ENCODE data around the gene FAM234A. TPM values are rescaled to one million over a fixed set of nuclear protein-coding genes. Genes with fewer than 3 reads are reported as not detected.
A peak's percentile ranks its signal among the peaks of the same experiment; 100 is the strongest.
"Not testable (repeated sequence)": the region's sequence is repeated elsewhere in the genome, so short reads cannot be mapped to it uniquely, and the experiment has no call there.

The FAM234A gene
- polyA plus RNA-seq, 2 of the 4 experiments (the other 2 are of a cell fraction): 25.6 to 53.3 TPM

DNA sequence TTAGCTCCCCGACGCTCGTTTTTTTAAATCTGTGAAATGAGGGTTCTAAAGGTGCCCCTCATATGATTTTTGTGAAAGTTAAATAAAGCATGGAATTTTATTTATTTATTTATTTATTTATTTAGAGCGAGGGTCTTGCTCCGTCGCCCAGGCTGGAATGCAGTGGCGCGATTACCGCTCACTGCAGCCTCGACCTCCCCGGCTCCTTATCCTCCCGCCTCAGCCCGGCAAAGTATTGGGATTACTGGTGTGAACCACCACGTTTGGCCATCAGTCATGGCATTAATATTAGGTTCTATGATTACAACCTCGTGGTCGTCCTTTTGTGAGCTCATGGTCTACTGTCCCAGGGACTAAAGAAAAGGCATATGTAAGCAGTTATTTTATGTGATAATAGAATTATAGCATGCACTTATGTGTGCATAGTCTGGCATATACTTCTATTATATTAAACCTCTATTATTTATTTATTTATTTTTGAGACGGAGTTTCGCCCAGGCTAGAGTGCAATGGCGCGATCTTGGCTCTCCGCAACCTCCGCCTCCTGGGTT, 4.8 kb upstream of the FAM234A start:
- TF ChIP-seq, protein P1, sequence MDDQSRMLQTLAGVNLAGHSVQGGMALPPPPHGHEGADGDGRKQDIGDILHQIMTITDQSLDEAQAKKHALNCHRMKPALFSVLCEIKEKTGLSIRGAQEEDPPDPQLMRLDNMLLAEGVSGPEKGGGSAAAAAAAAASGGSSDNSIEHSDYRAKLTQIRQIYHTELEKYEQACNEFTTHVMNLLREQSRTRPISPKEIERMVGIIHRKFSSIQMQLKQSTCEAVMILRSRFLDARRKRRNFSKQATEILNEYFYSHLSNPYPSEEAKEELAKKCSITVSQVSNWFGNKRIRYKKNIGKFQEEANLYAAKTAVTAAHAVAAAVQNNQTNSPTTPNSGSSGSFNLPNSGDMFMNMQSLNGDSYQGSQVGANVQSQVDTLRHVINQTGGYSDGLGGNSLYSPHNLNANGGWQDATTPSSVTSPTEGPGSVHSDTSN (IDR thresholded peaks at IDR 0.05): no peak
- TF ChIP-seq MYC (IDR thresholded peaks at IDR 0.05; ENCODE audit: borderline replicate concordance, low read length) (no peak), MAFK (IDR thresholded peaks at IDR 0.05; ENCODE audit: partially characterized antibody) (peak; percentile 24)
- FAIRE-seq: no peak
- no peaks in the 10 kb centered on the region for H3K9me3 ChIP-seq
- H3K27ac ChIP-seq: peak overlapping the region; percentile 95 to 98
- peak overlapping the region; percentile 86 for H3K4me2 ChIP-seq
- peaks cover 15% of the 10 kb centered on the region for H3K4me1 ChIP-seq
- peak overlapping the region; percentile 75 for H3K4me3 ChIP-seq
- WGBS (ENCODE audit: missing lambda C conversion rate): 66% methylated on average over 22 of the region's 22 CpGs
- CTCF ChIA-PET: interaction anchor here (0.5 to 1.0 kb wide), 2 partner anchors 12 to 109 kb away, joined by 3 to 4 read pairs; no protein-coding TSS in a partner anchor
- DNase-seq (ENCODE audit: low read depth in 1 of 2, low spot score in 1 of 2): no peak
- POLR2A ChIA-PET: no interaction called here
- ATAC-seq: no peak

DNA sequence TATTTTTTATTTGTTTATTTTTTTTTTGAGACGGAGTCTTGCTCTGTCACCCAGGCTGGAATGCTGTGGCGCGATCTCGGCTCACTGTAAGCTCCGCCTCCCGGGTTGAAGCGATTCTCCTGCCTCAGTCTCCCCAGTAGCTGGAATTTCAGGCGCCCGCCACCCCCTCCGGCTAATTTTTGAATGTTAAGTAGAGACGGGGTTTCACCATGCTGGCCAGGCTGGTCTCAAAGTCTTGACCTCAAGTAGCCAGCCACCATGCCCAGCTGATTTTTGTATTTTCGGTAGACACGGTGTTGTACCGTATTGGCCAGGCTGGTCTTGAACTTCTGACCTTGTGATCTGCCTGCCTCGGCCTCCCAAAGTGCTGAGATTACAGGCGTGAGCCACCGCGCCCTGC, 4.3 kb upstream of the FAM234A start:
- H3K27ac ChIP-seq; H3K4me2 ChIP-seq; H3K4me3 ChIP-seq; H3K9me3 ChIP-seq; POLR2A ChIA-PET; FAIRE-seq; ATAC-seq; DNase-seq (ENCODE audit: low read depth in 1 of 2, low spot score in 1 of 2): not testable (repeated sequence)
- H3K4me1 ChIP-seq: peaks cover 15% of the 10 kb centered on the region
- 83% methylated on average over 18 of the region's 18 CpGs for WGBS (ENCODE audit: missing lambda C conversion rate)
- CTCF ChIA-PET: interaction anchor here (0.7 kb wide), 1 partner anchor 62 kb away, joined by 3 read pairs; no protein-coding TSS in a partner anchor

GRCh38 chr16:230949-231348, 3.7 kb upstream of the FAM234A start:
- 92% methylated on average over 18 of the region's 22 CpGs for WGBS (ENCODE audit: missing lambda C conversion rate)

DNA sequence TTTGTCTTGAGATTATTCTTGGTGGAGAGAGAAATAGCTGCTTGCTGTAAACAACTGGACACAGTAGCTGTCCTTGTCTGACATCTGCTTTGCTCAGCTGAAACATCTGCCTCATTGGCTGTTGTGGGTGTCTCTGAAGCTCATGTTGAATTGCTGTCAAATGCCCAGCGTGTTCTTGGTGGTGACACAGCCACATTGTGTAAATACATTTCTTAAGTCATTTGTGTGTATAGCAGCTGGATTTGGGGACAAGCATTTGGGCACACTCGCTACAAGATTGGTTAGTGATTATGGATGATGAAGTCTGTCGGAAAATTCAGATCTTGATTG, 5.3 kb downstream of the FAM234A start:
- TF ChIP-seq ESRRA (IDR thresholded peaks at IDR 0.05; ENCODE audit: borderline replicate concordance, low read length): no peak
- TF ChIP-seq, protein P1 (IDR thresholded peaks at IDR 0.05): no peak
- no peak for TF ChIP-seq RFX5 (IDR thresholded peaks at IDR 0.05)
- no peak for TF ChIP-seq NFE2L2 (conservative IDR thresholded peaks at IDR 0.05; ENCODE audit: low read length)
- no peak for TF ChIP-seq JUNB (IDR thresholded peaks at IDR 0.05)
- no peak for TF ChIP-seq MAZ (IDR thresholded peaks at IDR 0.05; ENCODE audit: borderline replicate concordance, low read depth, low read length)
- no peak for TF ChIP-seq SREBF2 (IDR thresholded peaks at IDR 0.05)
- TF ChIP-seq ZSCAN20 (CRISPR knock-in tag; IDR thresholded peaks at IDR 0.05): no peak
- no peak for TF ChIP-seq RAD21 (conservative IDR thresholded peaks at IDR 0.05 in 1 of 2, IDR thresholded peaks at IDR 0.05 in 1 of 2)
- TF ChIP-seq, protein P2, sequence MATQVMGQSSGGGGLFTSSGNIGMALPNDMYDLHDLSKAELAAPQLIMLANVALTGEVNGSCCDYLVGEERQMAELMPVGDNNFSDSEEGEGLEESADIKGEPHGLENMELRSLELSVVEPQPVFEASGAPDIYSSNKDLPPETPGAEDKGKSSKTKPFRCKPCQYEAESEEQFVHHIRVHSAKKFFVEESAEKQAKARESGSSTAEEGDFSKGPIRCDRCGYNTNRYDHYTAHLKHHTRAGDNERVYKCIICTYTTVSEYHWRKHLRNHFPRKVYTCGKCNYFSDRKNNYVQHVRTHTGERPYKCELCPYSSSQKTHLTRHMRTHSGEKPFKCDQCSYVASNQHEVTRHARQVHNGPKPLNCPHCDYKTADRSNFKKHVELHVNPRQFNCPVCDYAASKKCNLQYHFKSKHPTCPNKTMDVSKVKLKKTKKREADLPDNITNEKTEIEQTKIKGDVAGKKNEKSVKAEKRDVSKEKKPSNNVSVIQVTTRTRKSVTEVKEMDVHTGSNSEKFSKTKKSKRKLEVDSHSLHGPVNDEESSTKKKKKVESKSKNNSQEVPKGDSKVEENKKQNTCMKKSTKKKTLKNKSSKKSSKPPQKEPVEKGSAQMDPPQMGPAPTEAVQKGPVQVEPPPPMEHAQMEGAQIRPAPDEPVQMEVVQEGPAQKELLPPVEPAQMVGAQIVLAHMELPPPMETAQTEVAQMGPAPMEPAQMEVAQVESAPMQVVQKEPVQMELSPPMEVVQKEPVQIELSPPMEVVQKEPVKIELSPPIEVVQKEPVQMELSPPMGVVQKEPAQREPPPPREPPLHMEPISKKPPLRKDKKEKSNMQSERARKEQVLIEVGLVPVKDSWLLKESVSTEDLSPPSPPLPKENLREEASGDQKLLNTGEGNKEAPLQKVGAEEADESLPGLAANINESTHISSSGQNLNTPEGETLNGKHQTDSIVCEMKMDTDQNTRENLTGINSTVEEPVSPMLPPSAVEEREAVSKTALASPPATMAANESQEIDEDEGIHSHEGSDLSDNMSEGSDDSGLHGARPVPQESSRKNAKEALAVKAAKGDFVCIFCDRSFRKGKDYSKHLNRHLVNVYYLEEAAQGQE (IDR thresholded peaks at IDR 0.05): no peak
- TF ChIP-seq, protein P3, sequence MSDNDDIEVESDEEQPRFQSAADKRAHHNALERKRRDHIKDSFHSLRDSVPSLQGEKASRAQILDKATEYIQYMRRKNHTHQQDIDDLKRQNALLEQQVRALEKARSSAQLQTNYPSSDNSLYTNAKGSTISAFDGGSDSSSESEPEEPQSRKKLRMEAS (IDR thresholded peaks at IDR 0.05): no peak
- CTCF ChIA-PET: interaction anchor here (0.7 to 1.3 kb wide), 4 partner anchors 13 to 133 kb away, joined by 3 to 4 read pairs (median 4); no protein-coding TSS in a partner anchor
- FAIRE-seq: no peak
- no peak for DNase-seq (ENCODE audit: low read depth in 1 of 2, low spot score in 1 of 2)
- Histone ChIP-seq H3K9me3 (no peaks in the 10 kb centered on the region), H3K27ac (no peak overlapping the region), H3K4me1 (no peaks in the 10 kb centered on the region), H3K4me2 (no peak overlapping the region), H3K4me3 (no peak overlapping the region)
- no peak for ATAC-seq
- 64% methylated on average over 3 of the region's 3 CpGs for WGBS (ENCODE audit: missing lambda C conversion rate)
- POLR2A ChIA-PET: no interaction called here

More at GRCh38 chr16:230949-231348, 3.7 kb upstream of the FAM234A start:
- DNase-seq (ENCODE audit: low read depth in 1 of 2, low spot score in 1 of 2) (no peak), ATAC-seq (no peak), FAIRE-seq (no peak)
- Histone ChIP-seq H3K27ac (no peak overlapping the region), H3K4me3 (no peak overlapping the region), H3K9me3 (no peaks in the 10 kb centered on the region), H3K4me1 (peaks cover 15% of the 10 kb centered on the region), H3K4me2 (no peak overlapping the region)
- TF ChIP-seq GATA3 (IDR thresholded peaks at IDR 0.05; ENCODE audit: borderline replicate concordance) (no peak), JUN (IDR thresholded peaks at IDR 0.05) (no peak), HEYL (CRISPR knock-in tag; IDR thresholded peaks at IDR 0.05) (no peak), RNF2 (IDR thresholded peaks at IDR 0.05; ENCODE audit: borderline replicate concordance, low read depth) (no peak), MYC (IDR thresholded peaks at IDR 0.05; ENCODE audit: borderline replicate concordance, low read length) (no peak), POLR2AphosphoS2 (conservative IDR thresholded peaks at IDR 0.05; ENCODE audit: low read length) (no peak), SMC3 (IDR thresholded peaks at IDR 0.05) (no peak), NPAS2 (CRISPR knock-in tag; IDR thresholded peaks at IDR 0.05; ENCODE audit: borderline replicate concordance) (no peak), KDM5A (IDR thresholded peaks at IDR 0.05) (no peak), MAZ (IDR thresholded peaks at IDR 0.05; ENCODE audit: borderline replicate concordance, low read depth, low read length) (no peak), HOXB13 (CRISPR knock-in tag; IDR thresholded peaks at IDR 0.05; ENCODE audit: low read depth) (no peak), MAFK (IDR thresholded peaks at IDR 0.05; ENCODE audit: partially characterized antibody) (no peak), ZSCAN20 (CRISPR knock-in tag; IDR thresholded peaks at IDR 0.05) (no peak)
- TF ChIP-seq, protein P4, sequence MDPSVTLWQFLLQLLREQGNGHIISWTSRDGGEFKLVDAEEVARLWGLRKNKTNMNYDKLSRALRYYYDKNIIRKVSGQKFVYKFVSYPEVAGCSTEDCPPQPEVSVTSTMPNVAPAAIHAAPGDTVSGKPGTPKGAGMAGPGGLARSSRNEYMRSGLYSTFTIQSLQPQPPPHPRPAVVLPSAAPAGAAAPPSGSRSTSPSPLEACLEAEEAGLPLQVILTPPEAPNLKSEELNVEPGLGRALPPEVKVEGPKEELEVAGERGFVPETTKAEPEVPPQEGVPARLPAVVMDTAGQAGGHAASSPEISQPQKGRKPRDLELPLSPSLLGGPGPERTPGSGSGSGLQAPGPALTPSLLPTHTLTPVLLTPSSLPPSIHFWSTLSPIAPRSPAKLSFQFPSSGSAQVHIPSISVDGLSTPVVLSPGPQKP (IDR thresholded peaks at IDR 0.05; ENCODE audit: low read depth, low read length): no peak
- CTCF ChIA-PET: interaction anchor here (0.6 to 0.7 kb wide), 2 partner anchors 15 to 61 kb away, joined by 3 read pairs; no protein-coding TSS in a partner anchor
- POLR2A ChIA-PET: no interaction called here
